Measurements from ENCODE around the gene CAMKK2. TPM values are rescaled to one million over a fixed set of nuclear protein-coding genes. Genes with fewer than 3 reads are reported as not detected.

CAMKK2 gene
- total and polyA plus RNA-seq, 2 of the 13 experiments (the other 11 are each of a cell fraction or from before 2014, with no cell fraction given): 18.8 to 20.0 TPM

GRCh38 chr12:121196902-121197301 is 99.6 kb downstream of the CAMKK2 start:
- in situ Hi-C loops (cut with HindIII; ENCODE audit: extremely low pct_ligation_motif_present, low pct_unique_long_range_greater_than_20kb): no loop called here
- Histone ChIP-seq H3K27me3 (ENCODE audit: control insufficient read depth in 1 of 2, insufficient read depth in 2 of 2, low read length in 2 of 2) (peaks cover 0 to 7% of the 10 kb centered on the region in 2 experiments; a peak in 1 of 5 replicates), H3K9ac (ENCODE audit: insufficient read depth, low read depth, low read length) (no peak overlapping the region), H3K9me3 (ENCODE audit: low read length) (no peaks in the 10 kb centered on the region), H3K4me1 (ENCODE audit: insufficient read depth, low read length) (no peaks in the 10 kb centered on the region), H2AFZ (ENCODE audit: low read length) (no peak overlapping the region), H4K20me1 (ENCODE audit: insufficient read depth, low read length) (no peaks in the 10 kb centered on the region), H3K36me3 (replicated peaks in 1 of 2; ENCODE audit: control insufficient read depth in 1 of 2, insufficient read depth in 2 of 2, low read length in 2 of 2) (no peaks in the 10 kb centered on the region), H3K79me2 (ENCODE audit: insufficient read depth, low read length) (no peaks in the 10 kb centered on the region), H3K4me2 (ENCODE audit: low read depth, low read length) (no peak overlapping the region), H3K4me3 (replicated peaks in 1 of 3; ENCODE audit: insufficient read depth in 1 of 3, low read depth in 2 of 3, low read length in 3 of 3) (no peak overlapping the region), H3K27ac (ENCODE audit: extremely low read length, insufficient read depth, low read length) (no peak overlapping the region)
- FAIRE-seq (no peak), DNase-seq (ENCODE audit: low spot score) (no peak), ATAC-seq (no peak)
- 46% methylated on average over 6 of the region's 6 CpGs for WGBS (ENCODE audit: low lambda C conversion rate)
- ChIA-PET POLR2A (no interaction called here), CTCF (ENCODE audit: low intra/inter-chr PET ratio, low total read pairs) (no interaction called here)
- intact Hi-C loops (cut with micrococcal nuclease; ENCODE audit: unreplicated experiment): no loop called here
- no peak for TF ChIP-seq MAF1 (CRISPR knock-in tag; IDR thresholded peaks at IDR 0.05; ENCODE audit: borderline replicate concordance)
- no peak for TF ChIP-seq ZSCAN29 (CRISPR knock-in tag; conservative IDR thresholded peaks at IDR 0.05)
- TF ChIP-seq CREB3 (CRISPR knock-in tag; IDR thresholded peaks at IDR 0.05): no peak
- no peak for TF ChIP-seq NR1H2 (CRISPR knock-in tag; IDR thresholded peaks at IDR 0.05; ENCODE audit: borderline replicate concordance, low read depth)
- no peak for TF ChIP-seq ZFP91 (CRISPR knock-in tag; IDR thresholded peaks at IDR 0.05; ENCODE audit: borderline replicate concordance)
- no peak for TF ChIP-seq ZNF460 (CRISPR knock-in tag; IDR thresholded peaks at IDR 0.05; ENCODE audit: borderline replicate concordance)
- TF ChIP-seq TARDBP (CRISPR knock-in tag; IDR thresholded peaks at IDR 0.05): no peak
- no peak for TF ChIP-seq ZNF350 (CRISPR knock-in tag; IDR thresholded peaks at IDR 0.05; ENCODE audit: borderline replicate concordance, low read depth)
- TF ChIP-seq LCORL (IDR thresholded peaks at IDR 0.05): no peak
- TF ChIP-seq LCORL (CRISPR knock-in tag; IDR thresholded peaks at IDR 0.05): no peak
- no peak for TF ChIP-seq LBX2 (CRISPR knock-in tag; IDR thresholded peaks at IDR 0.05; ENCODE audit: borderline replicate concordance)
- no TSS peak for BruUV-seq (replicated peaks)
